HepG2 (cell line): ENCODE measurements around the gene RNF213. TPM values are rescaled to one million over a fixed set of nuclear protein-coding genes. Genes with fewer than 3 reads are reported as not detected.
A peak's percentile ranks its signal among the peaks of the same experiment; 100 is the strongest.

Experiments
- ATAC-seq: fragments of 200-7000 bp; cut with Tn5 transposase; 3 replicates; pipeline ENCODE4 v1.9.1; 2020; ENCODE audit warnings: mild to moderate bottlenecking, moderate library complexity
- BruUV-seq: library from RNA; stranded (reverse); fragments of 400-500 nt; replicated peaks from 2 replicates; lab custom pipeline; 2021; lab: Mats Ljungman, UMichigan
- CTCF ChIA-PET: fragments of 300-600 bp; formaldehyde crosslinking; extraction: SDS; loops from one replicate; lab custom pipeline; 2021; ENCODE audit warnings: low total read pairs, inconsistent platforms, low intra/inter-chr PET ratio; lab: Yijun Ruan, JAX
- POLR2A ChIA-PET: fragments of 350-600 bp; sonication (Branson Sonifier 250); formaldehyde crosslinking; loops from one replicate; lab custom pipeline; 2020; ENCODE audit warnings: antibody characterized with exemption, inconsistent platforms; lab: Yijun Ruan, JAX
- DNase-seq: peaks from one replicate; pipeline ENCODE4 v3.0.0-alpha.2; 2015; ENCODE audit warnings: low spot score
- FAIRE-seq: peaks from 3 replicates; lab custom pipeline; 2011; peaks lifted over from hg19 to GRCh38; lab: Jason Lieb, UNC
- H2AFZ ChIP-seq: one replicate; pipeline ENCODE4 v1.6.1; 2011; ENCODE audit warnings: low read length, inconsistent platforms
- H3K27ac ChIP-seq: fragments of 300-600 bp; 3 replicates; pipeline ENCODE4 v1.8.0; 2011; ENCODE audit warnings: mixed run types, mild to moderate bottlenecking, mixed read lengths, low read length, inconsistent platforms; ENCODE audit not compliant: insufficient read depth; ENCODE audit errors: extremely low read length
- H3K27me3 ChIP-seq, 2 experiments: fragments of 200-600 bp in 1 of 2; 2 replicates in 1 of 2; 3 replicates in 1 of 2; pipeline versions ENCODE4 v1.6.0 to v1.8.0; 2011; ENCODE audit warnings: low read length in 2 of 2, mild to moderate bottlenecking in 2 of 2, moderate library complexity in 2 of 2, inconsistent platforms in 1 of 2; ENCODE audit not compliant: insufficient read depth in 2 of 2, control insufficient read depth in 1 of 2
- H3K36me3 ChIP-seq, 2 experiments: fragments of 200-600 bp in 1 of 2; replicated peaks in 1 of 2; 2 replicates in 1 of 2; 3 replicates in 1 of 2; pipeline versions ENCODE4 v1.5.1 to v1.8.0; 2011; ENCODE audit warnings: low read length in 2 of 2, inconsistent platforms in 1 of 2; ENCODE audit not compliant: insufficient read depth in 2 of 2, control insufficient read depth in 1 of 2
- H3K4me1 ChIP-seq: 2 replicates; pipeline ENCODE4 v1.5.1; 2012; ENCODE audit warnings: low read length, inconsistent platforms; ENCODE audit not compliant: insufficient read depth
- H3K4me2 ChIP-seq: 2 replicates; pipeline ENCODE4 v1.6.0; 2011; ENCODE audit warnings: low read depth, low read length, inconsistent platforms
- H3K4me3 ChIP-seq, 3 experiments: fragments of 200-600 bp in 1 of 3; sonication (generic), shearing (Covaris generic) in 1 of 3; replicated peaks in 1 of 3; 2 replicates each; pipeline ENCODE4 v1.5.1; 2011 to 2016; ENCODE audit warnings: low read length in 3 of 3, inconsistent platforms in 2 of 3, low read depth in 2 of 3, mild to moderate bottlenecking in 2 of 3, control low read depth in 1 of 3, mixed read lengths in 1 of 3; ENCODE audit not compliant: insufficient read depth in 1 of 3
- H3K79me2 ChIP-seq: one replicate; pipeline ENCODE4 v1.6.1; 2011; ENCODE audit warnings: low read length, inconsistent platforms; ENCODE audit not compliant: insufficient read depth
- H3K9ac ChIP-seq: 2 replicates; pipeline ENCODE4 v1.6.0; 2011; ENCODE audit warnings: mild to moderate bottlenecking, low read depth, low read length, inconsistent platforms; ENCODE audit not compliant: insufficient read depth
- H3K9me3 ChIP-seq: 2 replicates; pipeline ENCODE4 v1.5.1; 2012; ENCODE audit warnings: mild to moderate bottlenecking, low read length
- H4K20me1 ChIP-seq: 2 replicates; pipeline ENCODE4 v1.6.0; 2011; ENCODE audit warnings: inconsistent platforms, mild to moderate bottlenecking, low read length, moderate library complexity; ENCODE audit not compliant: insufficient read depth
- FOXP1 ChIP-seq, 2 experiments: fragments of 450-650 bp in 1 of 2; IDR thresholded peaks; 2 replicates each; pipeline ENCODE4 v1.6.1; 2017 to 2018; ENCODE audit warnings: antibody characterized with exemption in 1 of 2
- HDAC1 ChIP-seq: sonication (generic); formaldehyde crosslinking; IDR thresholded peaks from 2 replicates; pipeline ENCODE4 v1.5.1; 2020; ENCODE audit warnings: mild to moderate bottlenecking, missing genetic modification reagents
- KDM1A ChIP-seq: IDR thresholded peaks from 2 replicates; pipeline ENCODE4 v1.6.1; 2016; ENCODE audit warnings: missing compliant biosample characterization
- NFIB ChIP-seq: sonication (generic); formaldehyde crosslinking; IDR thresholded peaks from 2 replicates; pipeline ENCODE4 v1.9.0; 2021; ENCODE audit warnings: missing genetic modification reagents, mild to moderate bottlenecking, borderline replicate concordance
- ZNF569 ChIP-seq: sonication (generic); formaldehyde crosslinking; IDR thresholded peaks from 2 replicates; pipeline ENCODE4 v1.5.0; 2020; ENCODE audit warnings: mild to moderate bottlenecking, missing genetic modification reagents, moderate library complexity, borderline replicate concordance
- ZNF841 ChIP-seq: sonication (generic); formaldehyde crosslinking; IDR thresholded peaks from 2 replicates; pipeline ENCODE4 v1.8.1; 2023; ENCODE audit warnings: missing genetic modification reagents, borderline replicate concordance
- WGBS: methylation state at CpG from one replicate; pipeline ENCODE4 v1.1.6; 2017; ENCODE audit warnings: low lambda C conversion rate; 5-methylcytosine and 5-hydroxymethylcytosine counted together
- in situ Hi-C: cut with HindIII; loops from 2 replicates; pipeline ENCODE4 v1.10.0; 2017; ENCODE audit warnings: low pct_unique_long_range_greater_than_20kb; ENCODE audit not compliant: extremely low pct_ligation_motif_present
- intact Hi-C: fragments of 100-400 bp; cut with micrococcal nuclease; formaldehyde crosslinking; loops from one replicate; pipeline ENCODE4 v1.10.0; 2022; ENCODE audit not compliant: unreplicated experiment
- polyA plus RNA-seq, 8 experiments: library from polyadenylated mRNA; depleted of rRNA in 3 of 8; stranded (reverse) in 7 of 8; unstranded in 1 of 8; fragments of >200 nt; fragmentation: Illumina TruSeq in 4 of 8; extraction: Trizol in 4 of 8; gene quantifications; 2 replicates each; pipeline versions ENCODE4 v1.2.1 to v1.2.3, GENCODE V29; 2011 to 2016; ENCODE audit warnings: low read depth in 4 of 8, missing spikeins in 1 of 8, mixed read lengths in 1 of 8; ENCODE audit not compliant: insufficient read depth in 1 of 8
- total RNA-seq, 5 experiments: library from RNA; depleted of rRNA; stranded (reverse); fragments of >200 nt; fragmentation: Illumina TruSeq; extraction: Trizol; gene quantifications; 2 replicates each; pipeline ENCODE4 v1.2.3, GENCODE V29; 2016; ENCODE audit warnings: low read depth in 1 of 5
- TF ChIP-seq, protein P1 (sequence below): sonication (generic); formaldehyde crosslinking; IDR thresholded peaks from 2 replicates; pipeline ENCODE4 v1.4.0; 2020; ENCODE audit warnings: missing genetic modification reagents

The RNF213 gene
- total and polyA plus RNA-seq, 2 of the 13 experiments (the other 11 are each of a cell fraction or from before 2014, with no cell fraction given): 38.6 to 38.7 TPM

DNA sequence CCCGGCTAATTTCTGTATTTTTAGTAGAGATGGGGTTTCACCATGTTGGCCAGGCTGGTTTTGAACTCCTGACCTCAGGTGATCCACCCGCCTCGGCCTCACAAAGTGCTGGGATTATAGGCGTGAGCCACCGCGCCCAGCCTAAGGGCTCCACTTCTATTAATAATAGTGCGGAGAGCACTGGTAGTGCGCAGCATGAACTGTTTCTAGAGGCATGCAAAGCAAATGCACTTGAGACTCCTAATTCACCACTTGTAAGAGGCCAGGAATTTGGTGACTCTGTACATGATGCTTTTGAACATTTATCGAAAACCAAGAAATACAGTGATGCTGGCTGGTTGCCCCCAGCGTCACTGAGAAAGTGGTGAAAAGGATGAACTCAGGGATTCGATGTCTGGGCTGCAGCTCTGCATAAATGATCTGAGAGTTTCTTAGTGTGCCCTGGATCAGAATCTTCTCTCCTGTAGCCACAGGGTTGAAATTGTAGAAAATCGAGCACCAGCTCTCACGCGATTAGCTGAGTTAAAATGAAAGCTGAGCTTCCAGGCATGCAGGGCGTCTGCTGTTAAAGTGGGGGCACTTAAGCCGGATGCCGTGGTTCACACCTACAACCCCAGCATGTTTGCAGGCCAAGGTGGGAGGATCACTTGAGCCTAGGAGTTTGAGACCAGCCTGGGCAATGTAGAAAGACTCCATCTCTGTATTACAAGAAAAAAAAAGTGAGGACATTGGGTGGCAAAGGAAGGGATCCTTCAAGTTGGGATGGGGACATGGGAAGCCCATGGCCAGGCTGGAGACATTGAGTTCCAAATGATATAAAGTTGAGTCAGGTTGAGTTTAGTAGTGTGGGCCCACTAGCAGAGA lies 4.8 kb downstream of the RNF213 start:
- no peaks in the 10 kb centered on the region for H4K20me1 ChIP-seq
- no peak for TF ChIP-seq ZNF841 (CRISPR knock-in tag)
- TF ChIP-seq KDM1A (CRISPR knock-in tag): no peak
- TF ChIP-seq NFIB (CRISPR knock-in tag): 0 out of 2 replicates have a peak, but pooled peaks have one; percentile 10
- 97% methylated on average over 17 of the region's 17 CpGs for WGBS
- no peak overlapping the region for H2AFZ ChIP-seq
- no peaks in the 10 kb centered on the region for H3K9me3 ChIP-seq
- ChIA-PET CTCF (no interaction called here), POLR2A (no interaction called here)
- intact Hi-C loops (no loop called here), in situ Hi-C loops (no loop called here)
- BruUV-seq: TSS peak; percentile 20
- ATAC-seq: no peak
- peaks cover 3 to 5% of the 10 kb centered on the region in 2 experiments; a peak in 4 of 5 replicates for H3K36me3 ChIP-seq
- peaks cover 6% of the 10 kb centered on the region for H3K79me2 ChIP-seq
- H3K4me1 ChIP-seq: peaks cover 36% of the 10 kb centered on the region
- DNase-seq: no peak
- H3K4me2 ChIP-seq: no peak overlapping the region
- H3K9ac ChIP-seq: no peak overlapping the region
- no peaks in the 10 kb centered on the region; a peak in 1 of 5 replicates for H3K27me3 ChIP-seq
- no peak overlapping the region for H3K4me3 ChIP-seq
- H3K27ac ChIP-seq: no peak overlapping the region
- FAIRE-seq: no peak

DNA sequence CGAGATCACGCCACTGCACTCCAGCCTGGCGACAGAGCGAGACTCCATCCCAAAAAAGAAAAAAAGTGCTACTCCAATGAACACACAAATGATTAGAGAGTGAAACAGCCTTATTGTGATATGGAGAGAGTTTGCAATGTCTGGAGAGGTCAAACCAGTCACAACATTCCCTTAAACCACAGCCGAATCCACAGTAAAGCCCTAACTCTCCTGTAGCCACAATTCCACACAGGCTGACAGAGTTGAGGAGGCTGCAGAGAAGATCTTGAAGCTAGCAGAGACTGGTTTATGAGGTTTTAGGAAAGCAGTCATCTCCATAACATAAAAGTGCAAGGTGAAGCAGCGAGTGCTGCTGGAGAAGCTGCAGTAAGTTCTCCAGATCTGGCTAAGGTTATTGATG lies 6.7 kb downstream of the RNF213 start:
- DNase-seq: no peak
- in situ Hi-C loops: no loop called here
- Histone ChIP-seq H3K4me3 (no peak overlapping the region), H3K27ac (no peak overlapping the region), H2AFZ (no peak overlapping the region), H3K27me3 (no peaks in the 10 kb centered on the region), H3K4me1 (peaks cover 25% of the 10 kb centered on the region), H3K9me3 (no peaks in the 10 kb centered on the region), H3K79me2 (peaks cover 6% of the 10 kb centered on the region), H4K20me1 (peaks cover 5% of the 10 kb centered on the region; the same call in 1 of the 2 replicates), H3K9ac (no peak overlapping the region), H3K4me2 (no peak overlapping the region), H3K36me3 (peaks cover 3 to 5% of the 10 kb centered on the region in 2 experiments; a peak in 4 of 5 replicates)
- TF ChIP-seq, protein P1, sequence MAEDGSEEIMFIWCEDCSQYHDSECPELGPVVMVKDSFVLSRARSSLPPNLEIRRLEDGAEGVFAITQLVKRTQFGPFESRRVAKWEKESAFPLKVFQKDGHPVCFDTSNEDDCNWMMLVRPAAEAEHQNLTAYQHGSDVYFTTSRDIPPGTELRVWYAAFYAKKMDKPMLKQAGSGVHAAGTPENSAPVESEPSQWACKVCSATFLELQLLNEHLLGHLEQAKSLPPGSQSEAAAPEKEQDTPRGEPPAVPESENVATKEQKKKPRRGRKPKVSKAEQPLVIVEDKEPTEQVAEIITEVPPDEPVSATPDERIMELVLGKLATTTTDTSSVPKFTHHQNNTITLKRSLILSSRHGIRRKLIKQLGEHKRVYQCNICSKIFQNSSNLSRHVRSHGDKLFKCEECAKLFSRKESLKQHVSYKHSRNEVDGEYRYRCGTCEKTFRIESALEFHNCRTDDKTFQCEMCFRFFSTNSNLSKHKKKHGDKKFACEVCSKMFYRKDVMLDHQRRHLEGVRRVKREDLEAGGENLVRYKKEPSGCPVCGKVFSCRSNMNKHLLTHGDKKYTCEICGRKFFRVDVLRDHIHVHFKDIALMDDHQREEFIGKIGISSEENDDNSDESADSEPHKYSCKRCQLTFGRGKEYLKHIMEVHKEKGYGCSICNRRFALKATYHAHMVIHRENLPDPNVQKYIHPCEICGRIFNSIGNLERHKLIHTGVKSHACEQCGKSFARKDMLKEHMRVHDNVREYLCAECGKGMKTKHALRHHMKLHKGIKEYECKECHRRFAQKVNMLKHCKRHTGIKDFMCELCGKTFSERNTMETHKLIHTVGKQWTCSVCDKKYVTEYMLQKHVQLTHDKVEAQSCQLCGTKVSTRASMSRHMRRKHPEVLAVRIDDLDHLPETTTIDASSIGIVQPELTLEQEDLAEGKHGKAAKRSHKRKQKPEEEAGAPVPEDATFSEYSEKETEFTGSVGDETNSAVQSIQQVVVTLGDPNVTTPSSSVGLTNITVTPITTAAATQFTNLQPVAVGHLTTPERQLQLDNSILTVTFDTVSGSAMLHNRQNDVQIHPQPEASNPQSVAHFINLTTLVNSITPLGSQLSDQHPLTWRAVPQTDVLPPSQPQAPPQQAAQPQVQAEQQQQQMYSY (CRISPR knock-in tag): no peak
- TF ChIP-seq ZNF569 (no peak), HDAC1 (CRISPR knock-in tag) (no peak), FOXP1 (IDR thresholded peaks at IDR 0.05) (no peak), FOXP1 (CRISPR knock-in tag; IDR thresholded peaks at IDR 0.05) (no peak)
- BruUV-seq: no TSS peak
- intact Hi-C loops: no loop called here
- ChIA-PET CTCF (no interaction called here), POLR2A (no interaction called here)
- FAIRE-seq: no peak
- ATAC-seq: no peak
- 97% methylated on average over 6 of the region's 6 CpGs for WGBS
